Tibial nerve (tissue), 4 donors: ENCODE results near the gene DPH5. TPM values are rescaled to one million over a fixed set of nuclear protein-coding genes. Genes with fewer than 3 reads are reported as not detected.
"Not testable (repeated sequence)": the region's sequence is repeated elsewhere in the genome, so short reads cannot be mapped to it uniquely, and the experiment has no call there.

Experiments used
- DNase-seq, 2 donors: peaks; one replicate each; pipeline ENCODE4 v3.0.0-alpha.2; 2019; ENCODE audit warnings: low spot score in 2 of 2
- H3K27ac ChIP-seq, 4 donors: fragments of 200-600 bp; sonication (generic) in 3 of 4; one replicate each; pipeline ENCODE4 v1.5.1; 2017 to 2019; ENCODE audit warnings: mild to moderate bottlenecking in 1 of 4
- H3K27me3 ChIP-seq, 2 donors: fragments of 200-600 bp; sonication (generic) in 1 of 2; one replicate each; pipeline versions ENCODE4 v1.5.1 to v1.6.0; 2017 to 2019
- H3K36me3 ChIP-seq, 3 donors: fragments of 200-600 bp; sonication (generic); one replicate each; pipeline ENCODE4 v1.5.1; 2018 to 2019
- H3K4me1 ChIP-seq, 4 donors: fragments of 200-600 bp; sonication (generic) in 3 of 4; one replicate each; pipeline ENCODE4 v1.5.1; 2017 to 2019
- H3K4me3 ChIP-seq, 4 donors: fragments of 200-600 bp; sonication (generic) in 3 of 4; one replicate each; pipeline ENCODE4 v1.5.1; 2017 to 2019; ENCODE audit warnings: mild to moderate bottlenecking in 1 of 4, moderate library complexity in 1 of 4
- H3K9me3 ChIP-seq, 4 donors: fragments of 200-600 bp; sonication (generic) in 3 of 4; one replicate each; pipeline ENCODE4 v1.5.1; 2017 to 2019
- EP300 ChIP-seq, 2 donors: sonication (generic); formaldehyde crosslinking; IDR thresholded peaks; one replicate each; pipeline ENCODE4 v1.6.1; 2017; ENCODE audit warnings: antibody characterized with exemption in 2 of 2, mild to moderate bottlenecking in 1 of 2
- POLR2A ChIP-seq, 2 donors: fragments of 450-650 bp; IDR thresholded peaks; one replicate each; pipeline ENCODE4 v1.6.1; 2017; ENCODE audit warnings: antibody characterized with exemption in 2 of 2, mild to moderate bottlenecking in 2 of 2, moderate library complexity in 2 of 2
- WGBS, 2 donors: methylation state at CpG; one replicate each; pipeline ENCODE4 v1.1.5; 2018; 5-methylcytosine and 5-hydroxymethylcytosine counted together
- total RNA-seq, 4 donors: library from RNA; depleted of rRNA; stranded (reverse); fragments of >200 nt; gene quantifications; one replicate each; pipeline ENCODE4 v1.1.0, GENCODE V29; 2016
- TF ChIP-seq, protein P1 (sequence below), 5 experiments: fragments of 200-600 bp in 3 of 5; fragments of 450-650 bp in 2 of 5; sonication (generic) in 3 of 5; IDR thresholded peaks; one replicate each; pipeline ENCODE4 v1.5.1; 2016 to 2019; ENCODE audit warnings: antibody characterized with exemption in 5 of 5, mild to moderate bottlenecking in 3 of 5, moderate library complexity in 2 of 5

Gene DPH5
- 10 to 100 TPM; 11.0 to 21.9 (median 17.8) TPM for total RNA-seq

- Histone ChIP-seq H3K9me3 (no peaks in the 10 kb centered on the region), H3K27me3 (no peaks in the 10 kb centered on the region), H3K27ac (peak within 1 kb of the TSS; percentile 66 to 89 (median 70)), H3K4me3 (peak within 1 kb of the TSS; percentile 51 to 86 (median 70)), H3K4me1 (peaks cover 0 to 19% (median 5%) of the 10 kb centered on the region in 4 donors), H3K36me3 (peaks cover 0 to 7% (median 0%) of the 10 kb centered on the region in 3 donors)
- TF ChIP-seq, protein P1, sequence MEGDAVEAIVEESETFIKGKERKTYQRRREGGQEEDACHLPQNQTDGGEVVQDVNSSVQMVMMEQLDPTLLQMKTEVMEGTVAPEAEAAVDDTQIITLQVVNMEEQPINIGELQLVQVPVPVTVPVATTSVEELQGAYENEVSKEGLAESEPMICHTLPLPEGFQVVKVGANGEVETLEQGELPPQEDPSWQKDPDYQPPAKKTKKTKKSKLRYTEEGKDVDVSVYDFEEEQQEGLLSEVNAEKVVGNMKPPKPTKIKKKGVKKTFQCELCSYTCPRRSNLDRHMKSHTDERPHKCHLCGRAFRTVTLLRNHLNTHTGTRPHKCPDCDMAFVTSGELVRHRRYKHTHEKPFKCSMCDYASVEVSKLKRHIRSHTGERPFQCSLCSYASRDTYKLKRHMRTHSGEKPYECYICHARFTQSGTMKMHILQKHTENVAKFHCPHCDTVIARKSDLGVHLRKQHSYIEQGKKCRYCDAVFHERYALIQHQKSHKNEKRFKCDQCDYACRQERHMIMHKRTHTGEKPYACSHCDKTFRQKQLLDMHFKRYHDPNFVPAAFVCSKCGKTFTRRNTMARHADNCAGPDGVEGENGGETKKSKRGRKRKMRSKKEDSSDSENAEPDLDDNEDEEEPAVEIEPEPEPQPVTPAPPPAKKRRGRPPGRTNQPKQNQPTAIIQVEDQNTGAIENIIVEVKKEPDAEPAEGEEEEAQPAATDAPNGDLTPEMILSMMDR (IDR thresholded peaks at IDR 0.05), result no peak
- TF ChIP-seq POLR2A (IDR thresholded peaks at IDR 0.05) (peak in 1 of 2 donors; percentile 52), EP300 (IDR thresholded peaks at IDR 0.05) (peak in 1 of 2 donors; percentile 80)
- WGBS, 2 donors, result 0 to 1% methylated on average over 33 of the region's 37 CpGs
- DNase-seq, result peak; percentile 75 to 82
Observed at GRCh38 chr1:101025657-101026429, at the start of gene DPH5. TSS of gene DPH5 (minus strand) at chr1:101025784. CDS start at chr1:101025443, 341 bp downstream.

DNA sequence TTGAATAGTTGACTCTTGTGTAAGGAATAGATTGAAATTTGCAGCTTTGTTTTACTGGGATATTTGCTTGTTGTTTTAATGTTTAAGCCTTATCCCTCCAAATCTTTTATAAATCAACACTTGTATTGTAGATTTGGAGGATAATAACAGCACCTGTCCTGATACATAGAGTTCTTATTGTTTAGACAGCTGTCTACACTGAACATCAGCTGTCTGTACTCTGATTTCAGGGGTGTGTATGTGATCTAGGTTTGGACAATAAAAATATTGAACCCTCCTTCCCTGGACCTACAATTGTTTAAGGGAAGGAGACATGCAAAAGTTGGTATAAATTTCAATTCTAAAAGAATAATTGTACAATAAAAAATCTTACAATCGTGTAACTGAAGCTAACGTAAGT, 48.3 kb upstream of the DPH5 start:
- no peak overlapping the region for H3K27ac ChIP-seq
- no peak overlapping the region for H3K4me3 ChIP-seq
- H3K27me3 ChIP-seq, result no peaks in the 10 kb centered on the region
- TF ChIP-seq, protein P1 (IDR thresholded peaks at IDR 0.05), result no peak
- TF ChIP-seq EP300 (IDR thresholded peaks at IDR 0.05) (no peak), POLR2A (IDR thresholded peaks at IDR 0.05) (no peak)
- H3K36me3 ChIP-seq, result peaks cover 0 to 6% (median 0%) of the 10 kb centered on the region in 3 donors
- H3K4me1 ChIP-seq, result peaks cover 0 to 6% (median 0%) of the 10 kb centered on the region in 4 donors
- no peak for DNase-seq
- H3K9me3 ChIP-seq, result no peaks in the 10 kb centered on the region
- WGBS, 2 donors, result 68 to 74% methylated on average over 2 of the region's 2 CpGs

GRCh38 chr1:101071470-101071891, 45.9 kb upstream of the DPH5 start:
- Histone ChIP-seq H3K9me3 (no peaks in the 10 kb centered on the region), H3K4me1 (peaks cover 0 to 6% (median 0%) of the 10 kb centered on the region in 4 donors), H3K4me3 (no peak overlapping the region), H3K36me3 (peaks cover 0 to 6% (median 0%) of the 10 kb centered on the region in 3 donors), H3K27ac (no peak overlapping the region), H3K27me3 (no peaks in the 10 kb centered on the region)
- TF ChIP-seq POLR2A (IDR thresholded peaks at IDR 0.05) (no peak), EP300 (IDR thresholded peaks at IDR 0.05) (no peak)
- TF ChIP-seq, protein P1 (IDR thresholded peaks at IDR 0.05), result no peak
- no peak for DNase-seq
- WGBS, 2 donors, result 29 to 46% methylated on average over 1 of the region's 1 CpG

GRCh38 chr1:101069158-101069557, 43.6 kb upstream of the DPH5 start:
- Histone ChIP-seq H3K27ac (no peak overlapping the region), H3K4me1 (peaks cover 0 to 6% (median 0%) of the 10 kb centered on the region in 4 donors), H3K27me3 (no peaks in the 10 kb centered on the region), H3K9me3 (no peaks in the 10 kb centered on the region), H3K36me3 (no peaks in the 10 kb centered on the region), H3K4me3 (no peak overlapping the region)
- 70 to 74% methylated on average over 4 of the region's 4 CpGs for WGBS, 2 donors
- TF ChIP-seq EP300 (IDR thresholded peaks at IDR 0.05), result no peak
- TF ChIP-seq POLR2A (IDR thresholded peaks at IDR 0.05), result no peak
- TF ChIP-seq, protein P1 (IDR thresholded peaks at IDR 0.05), result no peak
- DNase-seq, result no peak

- 96 to 97% methylated on average over 1 of the region's 1 CpG for WGBS, 2 donors
- not testable (repeated sequence) for H3K27me3 ChIP-seq, H3K4me3 ChIP-seq, H3K36me3 ChIP-seq, H3K9me3 ChIP-seq, H3K27ac ChIP-seq, DNase-seq, H3K4me1 ChIP-seq
Observed at GRCh38 chr1:101066937-101067335, 41.4 kb upstream of the DPH5 start.
